ENCODE results near the gene OLFM1. TPM values are rescaled to one million over a fixed set of nuclear protein-coding genes. Genes with fewer than 3 reads are reported as not detected.
"Not testable (repeated sequence)": the region's sequence is repeated elsewhere in the genome, so short reads cannot be mapped to it uniquely, and the experiment has no call there.

The OLFM1 gene
- total RNA-seq, 2 donors from 2014 or later: 7.6 to 9.7 TPM

- Histone ChIP-seq H3K36me3 (no peaks in the 10 kb centered on the region), H3K9me3 (no peaks in the 10 kb centered on the region), H3K4me3 (no peak overlapping the region), H3K4me1 (no peaks in the 10 kb centered on the region), H3K27ac (no peak overlapping the region), H3K27me3 (no peaks in the 10 kb centered on the region)
- TF ChIP-seq CTCF (IDR thresholded peaks at IDR 0.05): no peak
- no peak for DNase-seq (ENCODE audit: low spot score)
Measured at GRCh38 chr9:135109650-135110049, 22.2 kb downstream of the OLFM1 start.

GRCh38 chr9:135110416-135110815, 22.9 kb downstream of the OLFM1 start:
- no peak overlapping the region for H3K4me3 ChIP-seq
- no peaks in the 10 kb centered on the region for H3K4me1 ChIP-seq
- H3K27me3 ChIP-seq: no peaks in the 10 kb centered on the region
- TF ChIP-seq CTCF (IDR thresholded peaks at IDR 0.05): no peak
- no peaks in the 10 kb centered on the region for H3K36me3 ChIP-seq
- no peak overlapping the region for H3K27ac ChIP-seq
- DNase-seq (ENCODE audit: low spot score): no peak
- no peaks in the 10 kb centered on the region for H3K9me3 ChIP-seq

- not testable (repeated sequence) for DNase-seq (ENCODE audit: low spot score); H3K4me1 ChIP-seq; H3K27me3 ChIP-seq; H3K36me3 ChIP-seq; H3K4me3 ChIP-seq; H3K27ac ChIP-seq; H3K9me3 ChIP-seq
Measured at GRCh38 chr9:135111600-135111999, 24.1 kb downstream of the OLFM1 start.

- no peak for DNase-seq (ENCODE audit: low spot score)
- no peaks in the 10 kb centered on the region for H3K27me3 ChIP-seq
- H3K36me3 ChIP-seq: no peaks in the 10 kb centered on the region
- no peak overlapping the region for H3K27ac ChIP-seq
- H3K4me3 ChIP-seq: no peak overlapping the region
- no peaks in the 10 kb centered on the region for H3K4me1 ChIP-seq
- H3K9me3 ChIP-seq: no peaks in the 10 kb centered on the region
- no peak for TF ChIP-seq CTCF (IDR thresholded peaks at IDR 0.05)
Measured at GRCh38 chr9:135116371-135116770, 28.9 kb downstream of the OLFM1 start.

- no peaks in the 10 kb centered on the region for H3K27me3 ChIP-seq
- no peak for TF ChIP-seq CTCF (IDR thresholded peaks at IDR 0.05)
- H3K36me3 ChIP-seq: no peaks in the 10 kb centered on the region
- no peaks in the 10 kb centered on the region for H3K9me3 ChIP-seq
- no peaks in the 10 kb centered on the region for H3K4me1 ChIP-seq
- no peak for DNase-seq (ENCODE audit: low spot score)
- no peak overlapping the region for H3K27ac ChIP-seq
- H3K4me3 ChIP-seq: no peak overlapping the region
Measured at GRCh38 chr9:135116881-135117280, 29.4 kb downstream of the OLFM1 start.

- no peak overlapping the region for H3K4me3 ChIP-seq
- no peak for TF ChIP-seq CTCF (IDR thresholded peaks at IDR 0.05)
- no peak overlapping the region for H3K27ac ChIP-seq
- H3K4me1 ChIP-seq: no peaks in the 10 kb centered on the region
- no peaks in the 10 kb centered on the region for H3K27me3 ChIP-seq
- DNase-seq (ENCODE audit: low spot score): no peak
- H3K9me3 ChIP-seq: no peaks in the 10 kb centered on the region
- no peaks in the 10 kb centered on the region for H3K36me3 ChIP-seq
Measured at GRCh38 chr9:135117281-135117680, 29.8 kb downstream of the OLFM1 start.

Data from right atrium auricular region (tissue), 2 donors.